Brain microvascular endothelial cell (primary cell): ENCODE measurements around the gene CCDC116.
A peak's percentile ranks its signal among the peaks of the same experiment; 100 is the strongest.
"Not testable (repeated sequence)": the region's sequence is repeated elsewhere in the genome, so short reads cannot be mapped to it uniquely, and the experiment has no call there.

Experiments used
- DNase-seq: peaks from one replicate; pipeline ENCODE4 v3.0.0-alpha.2; 2020
- H3K27ac ChIP-seq: fragments of 250-450 bp; sonication (Bioruptor Pico); 2 replicates; pipeline ENCODE4 v1.5.1; 2020; ENCODE audit warnings: mild to moderate bottlenecking, moderate library complexity
- H3K27me3 ChIP-seq: fragments of 250-450 bp; sonication (Bioruptor Pico); replicated peaks from 2 replicates; pipeline ENCODE4 v1.5.1; 2020; ENCODE audit warnings: mild to moderate bottlenecking
- H3K36me3 ChIP-seq: fragments of 250-450 bp; sonication (Bioruptor Pico); replicated peaks from 2 replicates; pipeline ENCODE4 v1.5.1; 2020; ENCODE audit warnings: mild to moderate bottlenecking
- H3K4me3 ChIP-seq: 2 replicates; pipeline ENCODE4 v1.5.1; 2011; ENCODE audit warnings: low read depth, mild to moderate bottlenecking, control low read depth, low read length, moderate library complexity
- CTCF ChIP-seq: IDR thresholded peaks from 2 replicates; pipeline ENCODE4 v1.5.1; 2011; ENCODE audit warnings: low read depth, mild to moderate bottlenecking, moderate library complexity, low read length, control low read depth, inconsistent platforms; ENCODE audit errors: missing control alignments
- in situ Hi-C: cut with HindIII; loops from 2 replicates; pipeline ENCODE4 v1.10.0; 2017; ENCODE audit warnings: low sequenced_read_pairs, low pct_ligation_motif_present

Gene CCDC116

GRCh38 chr22:21642584-21643448, 10.3 kb downstream of the CCDC116 start:
- peak; percentile 83 for TF ChIP-seq CTCF
- H3K36me3 ChIP-seq: peaks cover 17% of the 10 kb centered on the region
- no peaks in the 10 kb centered on the region for H3K27me3 ChIP-seq
- H3K27ac ChIP-seq: peak overlapping the region; percentile 64
- in situ Hi-C loops: no loop called here
- peak overlapping the region; percentile 80 for H3K4me3 ChIP-seq
- DNase-seq: peak; percentile 43

- H3K36me3 ChIP-seq: peaks cover 19% of the 10 kb centered on the region
- H3K27me3 ChIP-seq: no peaks in the 10 kb centered on the region
- no peak overlapping the region for H3K27ac ChIP-seq
- no peak for DNase-seq
- H3K4me3 ChIP-seq: peak overlapping the region; percentile 80
- TF ChIP-seq CTCF: peak; percentile 38
- in situ Hi-C loops: no loop called here
Observed at GRCh38 chr22:21643533-21644357, 11.2 kb downstream of the CCDC116 start.

- H3K4me3 ChIP-seq, H3K27me3 ChIP-seq, DNase-seq, H3K27ac ChIP-seq, in situ Hi-C loops: not testable (repeated sequence)
- peaks cover 23% of the 10 kb centered on the region for H3K36me3 ChIP-seq
Observed at GRCh38 chr22:21645513-21645912, 13.0 kb downstream of the CCDC116 start.

- H3K27me3 ChIP-seq: no peaks in the 10 kb centered on the region
- H3K36me3 ChIP-seq: peaks cover 23% of the 10 kb centered on the region
- in situ Hi-C loops: no loop called here
- no peak overlapping the region for H3K27ac ChIP-seq
- no peak overlapping the region for H3K4me3 ChIP-seq
- TF ChIP-seq CTCF: peak; percentile 90
- peak; percentile 81 for DNase-seq
Observed at GRCh38 chr22:21646608-21647590, 14.3 kb downstream of the CCDC116 start.

- DNase-seq: no peak
- Histone ChIP-seq H3K36me3 (peaks cover 25% of the 10 kb centered on the region), H3K27ac (no peak overlapping the region), H3K27me3 (no peaks in the 10 kb centered on the region), H3K4me3 (no peak overlapping the region)
- in situ Hi-C loops: no loop called here
- TF ChIP-seq CTCF: no peak
Observed at GRCh38 chr22:21650280-21650679, 17.7 kb downstream of the CCDC116 start.
